H1 (cell line): ENCODE results near the gene ST6GALNAC4. TPM values are rescaled to one million over a fixed set of nuclear protein-coding genes. Genes with fewer than 3 reads are reported as not detected.

Experiments
- CTCF ChIA-PET: fragments of 300-600 bp; sonication (Branson Sonifier 250); formaldehyde crosslinking; loops from one replicate; lab custom pipeline; 2021; ENCODE audit not compliant: partially characterized antibody; lab: Charles Lee
- POLR2A ChIA-PET: fragments of 300-600 bp; sonication (Branson Sonifier 250); formaldehyde crosslinking; loops from one replicate; lab custom pipeline; 2021; ENCODE audit warnings: inconsistent platforms; ENCODE audit not compliant: partially characterized antibody; lab: Charles Lee
- DNase-seq, 2 experiments: peaks; one replicate each; pipeline versions ENCODE4 v3.0.0 to v3.0.0-alpha.2; 2010 to 2022; ENCODE audit warnings: low spot score in 2 of 2, low read depth in 1 of 2, mixed read lengths in 1 of 2
- FAIRE-seq: peaks from 2 replicates; lab custom pipeline; 2011; peaks lifted over from hg19 to GRCh38; lab: Jason Lieb, UNC
- H2AFZ ChIP-seq: 2 replicates; pipeline ENCODE4 v1.8.1; 2012; ENCODE audit warnings: low read length, inconsistent platforms
- H2AK5ac ChIP-seq: 2 replicates; pipeline ENCODE4 v1.6.1; 2013; ENCODE audit warnings: low read depth, low read length
- H2BK120ac ChIP-seq: replicated peaks from 2 replicates; pipeline ENCODE3; 2013; ENCODE audit warnings: low read depth, low read length, inconsistent platforms
- H2BK12ac ChIP-seq: 2 replicates; pipeline ENCODE4 v1.6.1; 2013; ENCODE audit warnings: low read depth, low read length
- H2BK15ac ChIP-seq: 2 replicates; pipeline ENCODE4 v1.6.1; 2013; ENCODE audit warnings: low read length
- H2BK20ac ChIP-seq: 2 replicates; pipeline ENCODE4 v1.6.1; 2013; ENCODE audit warnings: low read length
- H2BK5ac ChIP-seq: 2 replicates; pipeline ENCODE4 v1.6.1; 2013; ENCODE audit warnings: low read depth, low read length
- H3K14ac ChIP-seq: 2 replicates; pipeline ENCODE4 v1.6.1; 2013; ENCODE audit warnings: inconsistent platforms; ENCODE audit not compliant: insufficient read length
- H3K18ac ChIP-seq: 2 replicates; pipeline ENCODE4 v1.6.1; 2013; ENCODE audit warnings: low read length; ENCODE audit errors: extremely low read depth
- H3K23ac ChIP-seq: 2 replicates; pipeline ENCODE4 v1.6.1; 2013; ENCODE audit warnings: inconsistent platforms; ENCODE audit not compliant: insufficient read length
- H3K23me2 ChIP-seq: 2 replicates; pipeline ENCODE4 v1.6.1; 2013; ENCODE audit warnings: low read depth, low read length
- H3K27ac ChIP-seq: 2 replicates; pipeline ENCODE4 v1.6.1; 2011; ENCODE audit warnings: low read depth, low read length, inconsistent platforms
- H3K27me3 ChIP-seq, 4 experiments: replicated peaks in 1 of 4; 1 replicate in 1 of 4; 2 replicates in 3 of 4; pipeline versions ENCODE4 v1.6.1 to v1.8.1; 2011 to 2013; ENCODE audit warnings: low read length in 3 of 4, mild to moderate bottlenecking in 3 of 4, inconsistent platforms in 2 of 4, mixed read lengths in 2 of 4, moderate library complexity in 1 of 4; ENCODE audit not compliant: control insufficient read depth in 3 of 4, insufficient read depth in 3 of 4; ENCODE audit errors: extremely low read depth in 1 of 4
- H3K36me3 ChIP-seq, 4 experiments: 2 replicates each; pipeline versions ENCODE4 v1.6.1 to v1.8.1; 2011 to 2013; ENCODE audit warnings: mild to moderate bottlenecking in 4 of 4, low read length in 3 of 4, moderate library complexity in 2 of 4, control low read depth in 1 of 4, inconsistent platforms in 1 of 4; ENCODE audit not compliant: insufficient read depth in 4 of 4, control insufficient read depth in 2 of 4
- H3K4ac ChIP-seq: replicated peaks from 2 replicates; pipeline ENCODE3; 2013; ENCODE audit warnings: low read length, low read depth, mixed read lengths, inconsistent platforms; ENCODE audit not compliant: insufficient read length
- H3K4me1 ChIP-seq, 4 experiments: replicated peaks in 1 of 4; 1 replicate in 1 of 4; 2 replicates in 3 of 4; pipeline versions ENCODE4 v1.6.1 to v1.8.1; 2011 to 2013; ENCODE audit warnings: low read length in 3 of 4, inconsistent platforms in 2 of 4, mixed read lengths in 1 of 4; ENCODE audit not compliant: insufficient read depth in 4 of 4, control insufficient read depth in 3 of 4
- H3K4me2 ChIP-seq, 2 experiments: 2 replicates each; pipeline versions ENCODE4 v1.6.1 to v1.8.1; 2011 to 2013; ENCODE audit warnings: low read depth in 2 of 2, low read length in 2 of 2, control low read depth in 1 of 2, inconsistent platforms in 1 of 2, mild to moderate bottlenecking in 1 of 2; ENCODE audit not compliant: insufficient read depth in 1 of 2
- H3K4me3 ChIP-seq, 4 experiments: fragments of 200-600, 300-600 bp in 1 of 4; sonication (generic), shearing (Covaris generic), sonication (Bioruptor Twin) in 1 of 4; 2 replicates each; pipeline versions ENCODE4 v1.5.1 to v1.8.1; 2011 to 2016; ENCODE audit warnings: low read length in 4 of 4, low read depth in 3 of 4, control low read depth in 2 of 4, inconsistent platforms in 2 of 4, mild to moderate bottlenecking in 2 of 4, mixed read lengths in 1 of 4, moderate library complexity in 1 of 4; ENCODE audit not compliant: insufficient read depth in 2 of 4; ENCODE audit errors: extremely low read depth in 1 of 4
- H3K56ac ChIP-seq: replicated peaks from 2 replicates; pipeline ENCODE3; 2013; ENCODE audit warnings: low read depth, mild to moderate bottlenecking, mixed read lengths, low read length, inconsistent platforms; ENCODE audit not compliant: insufficient read length
- H3K79me1 ChIP-seq: 2 replicates; pipeline ENCODE4 v1.6.1; 2013; ENCODE audit warnings: low read depth, low read length, control low read depth
- H3K79me2 ChIP-seq, 2 experiments: 2 replicates each; pipeline versions ENCODE4 v1.6.1 to v1.8.1; 2012 to 2013; ENCODE audit warnings: low read length in 2 of 2, mild to moderate bottlenecking in 2 of 2, inconsistent platforms in 1 of 2; ENCODE audit not compliant: insufficient read depth in 2 of 2, control insufficient read depth in 1 of 2
- H3K9ac ChIP-seq, 4 experiments: replicated peaks in 1 of 4; 1 replicate in 1 of 4; 2 replicates in 3 of 4; pipeline versions ENCODE4 v1.6.1 to v1.8.1; 2011 to 2013; ENCODE audit warnings: low read depth in 3 of 4, low read length in 3 of 4, control low read depth in 2 of 4, mild to moderate bottlenecking in 2 of 4, moderate library complexity in 2 of 4, inconsistent platforms in 1 of 4; ENCODE audit errors: extremely low read depth in 1 of 4
- H3K9me3 ChIP-seq, 2 experiments: 2 replicates each; pipeline versions ENCODE4 v1.6.1 to v1.8.1; 2012 to 2013; ENCODE audit warnings: mild to moderate bottlenecking in 2 of 2, moderate library complexity in 2 of 2, control low read depth in 1 of 2, inconsistent platforms in 1 of 2, low read depth in 1 of 2, low read length in 1 of 2, mixed read lengths in 1 of 2; ENCODE audit not compliant: insufficient read depth in 2 of 2
- H4K20me1 ChIP-seq, 2 experiments: replicated peaks in 1 of 2; 2 replicates each; pipeline versions ENCODE3 to v1.8.1; 2011 to 2013; ENCODE audit warnings: inconsistent platforms in 2 of 2, low read length in 2 of 2, mild to moderate bottlenecking in 1 of 2; ENCODE audit not compliant: insufficient read depth in 2 of 2, control insufficient read depth in 1 of 2
- H4K5ac ChIP-seq: 2 replicates; pipeline ENCODE4 v1.6.1; 2013; ENCODE audit warnings: low read length, low read depth, mixed read lengths, inconsistent platforms; ENCODE audit not compliant: insufficient read length
- H4K8ac ChIP-seq: 2 replicates; pipeline ENCODE4 v1.8.0; 2013; ENCODE audit warnings: mild to moderate bottlenecking, moderate library complexity, low read length, inconsistent platforms; ENCODE audit not compliant: insufficient read depth; ENCODE audit errors: extremely low read depth
- H4K91ac ChIP-seq: replicated peaks from 2 replicates; pipeline ENCODE3; 2013; ENCODE audit warnings: low read length, mixed read lengths, inconsistent platforms; ENCODE audit not compliant: insufficient read length
- CHD1 ChIP-seq: IDR thresholded peaks from 2 replicates; pipeline ENCODE4 v1.6.1; 2012; ENCODE audit warnings: low read depth, low read length, improper control_type of control experiment
- CREB1 ChIP-seq: IDR thresholded peaks from 2 replicates; pipeline ENCODE4 v1.6.1; 2012; ENCODE audit warnings: inconsistent platforms
- EGR1 ChIP-seq: IDR thresholded peaks from 2 replicates; pipeline ENCODE4 v1.6.1; 2011; ENCODE audit warnings: low read depth, low read length, borderline replicate concordance
- MAX ChIP-seq: IDR thresholded peaks from 2 replicates; pipeline ENCODE4 v1.6.1; 2012; ENCODE audit warnings: inconsistent platforms
- POLR2A ChIP-seq, 2 experiments: IDR thresholded peaks; 1 replicate in 1 of 2; 2 replicates in 1 of 2; pipeline ENCODE4 v1.6.1; 2011; ENCODE audit warnings: low read depth in 2 of 2, low read length in 2 of 2, mild to moderate bottlenecking in 2 of 2; ENCODE audit errors: control extremely low read depth in 1 of 2
- SIN3A ChIP-seq, 2 experiments: IDR thresholded peaks in 1 of 2; conservative IDR thresholded peaks in 1 of 2; 2 replicates each; pipeline ENCODE4 v1.6.1; 2011 to 2012; ENCODE audit warnings: low read length in 2 of 2, improper control_type of control experiment in 1 of 2, low read depth in 1 of 2, mild to moderate bottlenecking in 1 of 2
- SIRT6 ChIP-seq: IDR thresholded peaks from one replicate; pipeline ENCODE4 v1.7.1; 2012; ENCODE audit warnings: low read length, inconsistent platforms
- SP1 ChIP-seq: IDR thresholded peaks from 2 replicates; pipeline ENCODE4 v1.6.1; 2011; ENCODE audit warnings: low read depth, low read length
- TAF7 ChIP-seq: optimal IDR thresholded peaks from 2 replicates; pipeline ENCODE3; 2011; ENCODE audit warnings: low read depth, mild to moderate bottlenecking, inconsistent platforms, low read length, moderate library complexity, borderline replicate concordance
- TCF12 ChIP-seq: IDR thresholded peaks from 2 replicates; pipeline ENCODE4 v1.6.1; 2011; ENCODE audit warnings: low read depth, mild to moderate bottlenecking, low read length
- WGBS, 2 experiments: shearing (Covaris generic) in 1 of 2; methylation state at CpG; one replicate each; pipeline versions ENCODE4 v1.1.6 to v1.1.7; 2013 to 2015; ENCODE audit warnings: low lambda C conversion rate in 2 of 2, mixed read lengths in 2 of 2, inconsistent platforms in 1 of 2, low coverage in 1 of 2, missing lambda C conversion rate in 1 of 2; ENCODE audit not compliant: insufficient replicate concordance in 2 of 2, insufficient coverage in 1 of 2, insufficient read length in 1 of 2; ENCODE audit errors: extremely low coverage in 1 of 2, missing lambda C conversion rate in 1 of 2; 5-methylcytosine and 5-hydroxymethylcytosine counted together
- polyA plus RNA-seq, 7 experiments: library from polyadenylated mRNA; depleted of rRNA in 3 of 7; stranded (reverse) in 5 of 7; unstranded in 2 of 7; fragments of >200 nt in 5 of 7; fragments of 200-250 nt in 2 of 7; gene quantifications; 1 replicate in 5 of 7; 2 replicates in 1 of 7; 4 replicates in 1 of 7; pipeline versions ENCODE4 v1.2.1 to v1.2.3, GENCODE V29; 2011 to 2013; ENCODE audit warnings: missing spikeins in 2 of 7, mixed read lengths in 2 of 7
- total RNA-seq: library from RNA; stranded (reverse); fragmentation: NEBNext Ultra II Directional; extraction: Animal tissue kit (Norgen Biotek cat#: 25700); gene quantifications from 2 replicates; pipeline ENCODE4 v1.2.1, GENCODE V29; 2021

The ST6GALNAC4 gene
- total and polyA plus RNA-seq, 2 of the 8 experiments (the other 6 are each of a cell fraction or from before 2014, with no cell fraction given), result 21.8 to 34.1 TPM

- POLR2A ChIA-PET, result interaction anchor here (0.7 to 1.9 kb wide), 6 partner anchors 9 to 25 kb away, joined by 3 to 16 read pairs (median 3); partner anchors contain the start of gene ST6GALNAC4
- Histone ChIP-seq H2AK5ac (peak overlapping the region; percentile 5; the same call in 1 of the 2 replicates), H4K8ac (no peak overlapping the region), H2AFZ (no peak overlapping the region), H3K23me2 (peaks cover under 1% of the 10 kb centered on the region; the same call in 1 of the 2 replicates), H4K5ac (no peak overlapping the region), H3K9me3 (no peaks in the 10 kb centered on the region), H3K14ac (no peak overlapping the region), H3K23ac (no peak overlapping the region), H3K27me3 (no peaks in the 10 kb centered on the region), H3K9ac (no peak overlapping the region), H2BK20ac (peak overlapping the region; percentile 86; the same call in 1 of the 2 replicates), H3K79me2 (no peaks in the 10 kb centered on the region), H3K27ac (no peak overlapping the region; the same call in 1 of the 2 replicates), H2BK120ac (no peak overlapping the region), H3K79me1 (peaks cover 2% of the 10 kb centered on the region; the same call in 1 of the 2 replicates), H3K36me3 (no peaks in the 10 kb centered on the region), H2BK5ac (peak overlapping the region; percentile 79; the same call in 1 of the 2 replicates), H4K20me1 (peaks cover 0 to 1% of the 10 kb centered on the region in 2 experiments), H3K56ac (no peak overlapping the region), H3K4me2 (peak overlapping the region; percentile 3 to 18; a peak in 2 of 4 replicates), H3K4me3 (no peak overlapping the region; a peak in 1 of 8 replicates), H2BK12ac (no peak overlapping the region), H2BK15ac (no peak overlapping the region), H3K4me1 (peaks cover 3 to 25% (median 10%) of the 10 kb centered on the region in 4 experiments), H3K4ac (no peak overlapping the region), H3K18ac (peak overlapping the region; percentile 44; the same call in 1 of the 2 replicates), H4K91ac (peak overlapping the region; percentile 38)
- FAIRE-seq (no peak), DNase-seq (peak in 1 of 2 experiments; percentile 80)
- 61% methylated on average over 17 of the region's 17 CpGs; no CpG with 5 or more reads in 1 of the 2 experiments for WGBS, 2 experiments
- CTCF ChIA-PET, result interaction anchor here (0.6 to 1.9 kb wide), 7 partner anchors 9 to 161 kb away, joined by 3 to 13 read pairs (median 4); no protein-coding TSS in a partner anchor
- TF ChIP-seq EGR1, result no peak
- peak; percentile 23; the same call in 1 of the 2 replicates for TF ChIP-seq SP1
- 0 out of 2 replicates have a peak, but pooled peaks have one; percentile 34 for TF ChIP-seq CREB1
- no peak for TF ChIP-seq SIN3A (conservative IDR thresholded peaks at IDR 0.05 in 1 of 2, IDR thresholded peaks at IDR 0.05 in 1 of 2; ENCODE audit: low read depth in 1 of 2, low read length in 2 of 2)
- no peak for TF ChIP-seq CHD1
- TF ChIP-seq TCF12, result 0 out of 2 replicates have a peak, but pooled peaks have one; percentile 30
- TF ChIP-seq MAX, result 0 out of 2 replicates have a peak, but pooled peaks have one; percentile 15
- peak; percentile 12 for TF ChIP-seq TAF7
- no peak for TF ChIP-seq SIRT6
- TF ChIP-seq POLR2A (IDR thresholded peaks at IDR 0.05; ENCODE audit: control extremely low read depth in 1 of 2, low read depth in 2 of 2, low read length in 2 of 2), result no peak
Observed at GRCh38 chr9:127903557-127904475, 13.0 kb downstream of the ST6GALNAC4 start.
